Astrocyte (in vitro differentiated cells and primary cell): ENCODE results near the gene KLHL25. TPM values are rescaled to one million over a fixed set of nuclear protein-coding genes. Genes with fewer than 3 reads are reported as not detected.
A peak's percentile ranks its signal among the peaks of the same experiment; 100 is the strongest.

Source experiments
- DNase-seq: peaks from one replicate; pipeline ENCODE4 v3.0.0-alpha.2; 2010; ENCODE audit warnings: low read depth
- FAIRE-seq: peaks from 2 replicates; lab custom pipeline; 2011; peaks lifted over from hg19 to GRCh38; lab: Jason Lieb, UNC
- H2AFZ ChIP-seq: 2 replicates; pipeline ENCODE4 v1.6.0; 2012; ENCODE audit warnings: low read depth, low read length, inconsistent platforms
- H3K27ac ChIP-seq: 2 replicates; pipeline ENCODE4 v1.5.1; 2011; ENCODE audit warnings: low read depth, low read length, inconsistent platforms
- H3K27me3 ChIP-seq: 2 replicates; pipeline ENCODE4 v1.6.0; 2011; ENCODE audit warnings: low read length, inconsistent platforms; ENCODE audit not compliant: insufficient read depth
- H3K36me3 ChIP-seq: 2 replicates; pipeline ENCODE4 v1.5.1; 2011; ENCODE audit warnings: low read length, inconsistent platforms; ENCODE audit not compliant: insufficient read depth
- H3K4me1 ChIP-seq: 2 replicates; pipeline ENCODE4 v1.5.1; 2011; ENCODE audit warnings: low read length, inconsistent platforms; ENCODE audit not compliant: insufficient read depth
- H3K4me2 ChIP-seq: 2 replicates; pipeline ENCODE4 v1.6.0; 2012; ENCODE audit warnings: low read length, inconsistent platforms
- H3K4me3 ChIP-seq: 2 replicates; pipeline ENCODE4 v1.5.1; 2011; ENCODE audit warnings: low read depth, mild to moderate bottlenecking, low read length, inconsistent platforms; ENCODE audit not compliant: insufficient read depth
- H3K79me2 ChIP-seq: 2 replicates; pipeline ENCODE4 v1.6.0; 2012; ENCODE audit warnings: mild to moderate bottlenecking, low read length, inconsistent platforms; ENCODE audit not compliant: insufficient read depth
- H3K9ac ChIP-seq: 2 replicates; pipeline ENCODE4 v1.6.0; 2012; ENCODE audit warnings: mild to moderate bottlenecking, low read length, inconsistent platforms
- H3K9me3 ChIP-seq: 2 replicates; pipeline ENCODE4 v1.5.1; 2012; ENCODE audit warnings: low read depth, mild to moderate bottlenecking, low read length, inconsistent platforms; ENCODE audit not compliant: insufficient read depth
- H4K20me1 ChIP-seq: 2 replicates; pipeline ENCODE4 v1.6.0; 2012; ENCODE audit warnings: low read length, inconsistent platforms; ENCODE audit not compliant: insufficient read depth
- H3K27ac Mint-ChIP-seq: one replicate; pipeline ENCODE4 v1.8.0; 2021; ENCODE audit warnings: mild to moderate bottlenecking, mixed read lengths; ENCODE audit not compliant: unreplicated experiment
- H3K27me3 Mint-ChIP-seq: one replicate; pipeline ENCODE4 v1.8.0; 2021; ENCODE audit warnings: low read depth, mixed read lengths; ENCODE audit not compliant: unreplicated experiment
- H3K36me3 Mint-ChIP-seq: one replicate; pipeline ENCODE4 v1.8.0; 2021; ENCODE audit warnings: low read depth, mixed read lengths; ENCODE audit not compliant: unreplicated experiment
- H3K4me1 Mint-ChIP-seq: one replicate; pipeline ENCODE4 v1.8.0; 2021; ENCODE audit warnings: low read depth, mixed read lengths; ENCODE audit not compliant: unreplicated experiment
- H3K4me3 Mint-ChIP-seq: one replicate; pipeline ENCODE4 v1.8.0; 2021; ENCODE audit warnings: mild to moderate bottlenecking, moderate library complexity, mixed read lengths; ENCODE audit not compliant: unreplicated experiment
- H3K9me3 Mint-ChIP-seq: one replicate; pipeline ENCODE4 v1.8.0; 2021; ENCODE audit warnings: mild to moderate bottlenecking, mixed read lengths; ENCODE audit not compliant: unreplicated experiment
- EZH2 ChIP-seq: IDR thresholded peaks from 2 replicates; pipeline ENCODE4 v1.6.1; 2012; ENCODE audit warnings: mild to moderate bottlenecking, low read length, inconsistent platforms; ENCODE audit not compliant: insufficient read depth
- total RNA-seq: library from RNA; stranded (reverse); gene quantifications from 2 replicates; pipeline ENCODE4 v1.2.1, GENCODE V29; 2021
- TF ChIP-seq, protein P1 (sequence below): IDR thresholded peaks from 2 replicates; pipeline ENCODE4 v1.5.1; 2011; ENCODE audit warnings: low read depth, mild to moderate bottlenecking, inconsistent platforms, low read length, moderate library complexity; ENCODE audit not compliant: insufficient read depth

KLHL25 gene
- total RNA-seq, 1 donor from 2014 or later, result 5.6 TPM

DNA sequence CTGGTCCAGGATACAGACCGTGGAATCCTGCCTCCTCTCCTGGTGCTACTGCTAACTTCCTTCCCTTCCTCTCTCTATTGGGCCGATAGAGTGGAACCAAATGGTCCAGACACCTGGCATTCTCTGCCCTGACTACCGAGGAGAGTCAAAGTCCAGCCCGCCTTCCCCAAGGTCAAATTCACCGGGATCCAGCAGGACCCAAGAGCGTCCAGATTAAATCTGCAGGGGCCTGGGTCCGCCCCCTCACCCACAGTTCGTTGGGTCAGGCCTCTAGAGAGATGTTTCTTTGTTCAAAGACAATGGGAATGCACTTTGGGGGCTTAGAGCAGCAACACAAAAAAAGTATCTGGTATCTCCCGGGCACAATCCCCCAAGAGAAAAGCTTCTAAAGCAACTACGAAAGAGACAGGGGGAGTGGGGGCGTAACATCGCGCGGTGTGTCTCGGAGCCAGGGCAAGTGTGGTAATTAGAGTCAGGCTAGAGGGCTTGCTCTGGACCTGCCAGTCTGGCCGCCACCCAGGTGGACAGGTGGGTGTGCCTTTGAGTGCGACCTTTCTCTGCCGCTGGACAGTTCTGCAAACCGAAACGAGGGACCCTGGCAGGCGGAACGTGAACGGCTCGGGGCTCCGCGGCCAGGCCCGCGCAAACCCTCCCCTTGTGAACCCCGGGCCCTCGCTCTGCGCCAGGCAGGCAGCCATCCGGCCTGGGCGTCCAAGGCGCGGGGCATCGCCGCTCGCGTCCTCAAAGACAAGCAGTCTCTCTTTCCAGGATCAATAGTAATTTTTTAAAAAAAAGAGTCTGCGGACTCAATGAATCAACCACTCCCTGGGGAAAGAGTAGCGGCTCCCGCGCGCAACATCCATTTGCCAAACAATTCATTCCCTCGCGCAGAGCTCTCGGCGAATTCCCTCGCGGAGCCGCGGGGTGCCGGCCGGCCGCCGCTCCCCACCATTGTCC is 806 bp downstream of the KLHL25 start:
- Histone ChIP-seq H3K27me3 (no peaks in the 10 kb centered on the region), H3K27ac (peak overlapping the region; percentile 76), H2AFZ (peak overlapping the region; percentile 74), H3K9me3 (no peaks in the 10 kb centered on the region), H3K9ac (peak overlapping the region; percentile 90), H3K36me3 (no peaks in the 10 kb centered on the region), H3K4me1 (peaks cover 19% of the 10 kb centered on the region), H3K79me2 (peaks cover 49% of the 10 kb centered on the region), H3K4me2 (peak overlapping the region; percentile 93), H3K4me3 (peak overlapping the region; percentile 85), H4K20me1 (peaks cover 45% of the 10 kb centered on the region)
- peak overlapping the region; percentile 92 for H3K4me3 Mint-ChIP-seq
- no peak for DNase-seq
- no peaks in the 10 kb centered on the region for H3K9me3 Mint-ChIP-seq
- H3K27me3 Mint-ChIP-seq, result no peaks in the 10 kb centered on the region
- FAIRE-seq, result no peak
- TF ChIP-seq EZH2, result no peak
- TF ChIP-seq, protein P1, sequence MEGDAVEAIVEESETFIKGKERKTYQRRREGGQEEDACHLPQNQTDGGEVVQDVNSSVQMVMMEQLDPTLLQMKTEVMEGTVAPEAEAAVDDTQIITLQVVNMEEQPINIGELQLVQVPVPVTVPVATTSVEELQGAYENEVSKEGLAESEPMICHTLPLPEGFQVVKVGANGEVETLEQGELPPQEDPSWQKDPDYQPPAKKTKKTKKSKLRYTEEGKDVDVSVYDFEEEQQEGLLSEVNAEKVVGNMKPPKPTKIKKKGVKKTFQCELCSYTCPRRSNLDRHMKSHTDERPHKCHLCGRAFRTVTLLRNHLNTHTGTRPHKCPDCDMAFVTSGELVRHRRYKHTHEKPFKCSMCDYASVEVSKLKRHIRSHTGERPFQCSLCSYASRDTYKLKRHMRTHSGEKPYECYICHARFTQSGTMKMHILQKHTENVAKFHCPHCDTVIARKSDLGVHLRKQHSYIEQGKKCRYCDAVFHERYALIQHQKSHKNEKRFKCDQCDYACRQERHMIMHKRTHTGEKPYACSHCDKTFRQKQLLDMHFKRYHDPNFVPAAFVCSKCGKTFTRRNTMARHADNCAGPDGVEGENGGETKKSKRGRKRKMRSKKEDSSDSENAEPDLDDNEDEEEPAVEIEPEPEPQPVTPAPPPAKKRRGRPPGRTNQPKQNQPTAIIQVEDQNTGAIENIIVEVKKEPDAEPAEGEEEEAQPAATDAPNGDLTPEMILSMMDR, result no peak
- peak overlapping the region; percentile 72 for H3K27ac Mint-ChIP-seq
- peaks cover 6% of the 10 kb centered on the region for H3K36me3 Mint-ChIP-seq
- H3K4me1 Mint-ChIP-seq, result peaks cover 5% of the 10 kb centered on the region

DNA sequence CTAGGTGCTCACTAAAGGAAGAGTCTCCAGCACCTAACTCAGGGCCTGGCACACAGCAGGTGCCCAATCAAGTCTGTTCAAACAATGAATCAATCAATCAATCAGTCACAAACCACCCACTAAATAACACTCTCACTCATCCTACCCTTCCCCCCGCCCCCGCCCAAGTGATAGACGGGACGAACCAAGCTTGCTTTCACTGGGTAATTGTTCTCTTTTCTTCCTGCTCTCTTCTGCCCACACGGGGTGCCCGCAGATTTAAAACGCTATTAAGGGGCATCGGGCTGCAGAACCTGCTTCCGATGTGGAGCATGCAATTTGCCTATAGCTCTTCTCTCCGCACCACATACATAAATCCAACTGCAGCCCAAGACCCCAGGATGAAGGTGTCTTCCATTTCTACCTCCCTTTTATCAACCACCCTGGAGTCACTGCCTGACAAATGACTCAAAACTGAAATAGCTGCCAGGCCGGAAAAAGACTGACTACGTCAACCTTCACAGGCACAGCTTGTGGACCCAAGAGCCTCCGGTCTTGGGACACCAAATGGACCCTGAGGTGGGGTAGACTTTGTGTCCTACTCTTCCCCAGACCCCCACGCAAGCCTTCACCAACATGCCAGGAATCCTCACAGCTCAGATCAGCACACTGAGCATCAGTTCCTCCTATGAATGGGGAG is 1.7 kb downstream of the KLHL25 start:
- Histone ChIP-seq H3K4me3 (peak overlapping the region; percentile 85), H3K79me2 (peaks cover 58% of the 10 kb centered on the region), H3K27me3 (no peaks in the 10 kb centered on the region), H3K4me2 (peak overlapping the region; percentile 93), H3K27ac (no peak overlapping the region), H4K20me1 (peaks cover 53% of the 10 kb centered on the region), H3K36me3 (no peaks in the 10 kb centered on the region), H3K9ac (peak overlapping the region; percentile 90), H2AFZ (peak overlapping the region; percentile 14), H3K9me3 (no peaks in the 10 kb centered on the region), H3K4me1 (peaks cover 19% of the 10 kb centered on the region)
- H3K27me3 Mint-ChIP-seq, result no peaks in the 10 kb centered on the region
- no peak overlapping the region for H3K27ac Mint-ChIP-seq
- H3K36me3 Mint-ChIP-seq, result peaks cover 6% of the 10 kb centered on the region
- TF ChIP-seq, protein P1, result no peak
- TF ChIP-seq EZH2, result no peak
- no peak for FAIRE-seq
- H3K4me3 Mint-ChIP-seq, result peak overlapping the region; percentile 92
- DNase-seq, result no peak
- peaks cover 10% of the 10 kb centered on the region for H3K4me1 Mint-ChIP-seq
- no peaks in the 10 kb centered on the region for H3K9me3 Mint-ChIP-seq
